ENCODE results near the gene NREP.

Gene NREP

GRCh38 chr5:111764019-111764418 is 7.0 kb upstream of the NREP start:
- DNase-seq = no peak

- no peak for DNase-seq
Measured at GRCh38 chr5:111762895-111763294, 5.9 kb upstream of the NREP start.

- no peak for DNase-seq
Measured at GRCh38 chr5:111758284-111758628, 1.3 kb upstream of the NREP start.

GRCh38 chr5:111757355-111758283 is 625 bp upstream of the NREP start:
- DNase-seq = peak; percentile 82

GRCh38 chr5:111755942-111756381 is 1.0 kb downstream of the NREP start:
- DNase-seq = no peak

GRCh38 chr5:111755345-111755941 is 1.6 kb downstream of the NREP start:
- DNase-seq = no peak

GRCh38 chr5:111753884-111754589 is 3.0 kb downstream of the NREP start:
- no peak for DNase-seq

GRCh38 chr5:111752426-111752965 is 4.5 kb downstream of the NREP start:
- no peak for DNase-seq

- DNase-seq = no peak
Measured at GRCh38 chr5:111749303-111750026, 7.5 kb downstream of the NREP start.

- no peak for DNase-seq
Measured at GRCh38 chr5:111748304-111748763, 8.7 kb downstream of the NREP start.

GRCh38 chr5:111747337-111747736 is 9.7 kb downstream of the NREP start:
- DNase-seq = no peak

- DNase-seq = no peak
Measured at GRCh38 chr5:111746791-111747190, 10.2 kb downstream of the NREP start.

- DNase-seq = no peak
Measured at GRCh38 chr5:111745075-111745739, 11.8 kb downstream of the NREP start.

- no peak for DNase-seq
Measured at GRCh38 chr5:111744455-111744854, 12.5 kb downstream of the NREP start.

- DNase-seq = no peak
Measured at GRCh38 chr5:111743988-111744387, 13.0 kb downstream of the NREP start.

GRCh38 chr5:111743512-111743911 is 13.5 kb downstream of the NREP start:
- DNase-seq = no peak

- DNase-seq = no peak
Measured at GRCh38 chr5:111742177-111742994, 14.6 kb downstream of the NREP start.

- peak; percentile 23 for DNase-seq
Measured at GRCh38 chr5:111741278-111741677, 15.7 kb downstream of the NREP start.

- DNase-seq = no peak
Measured at GRCh38 chr5:111739416-111739815, 17.6 kb downstream of the NREP start.

GRCh38 chr5:111738118-111738517 is 18.9 kb downstream of the NREP start:
- DNase-seq = no peak

- DNase-seq = no peak
Measured at GRCh38 chr5:111737716-111738115, 19.3 kb downstream of the NREP start.

Measured in DMS79 (cell line).